Keratinocyte (primary cell): Measurements from ENCODE around the gene NOTCH1. TPM values are rescaled to one million over a fixed set of nuclear protein-coding genes. Genes with fewer than 3 reads are reported as not detected.
A peak's percentile ranks its signal among the peaks of the same experiment; 100 is the strongest.

Source experiments
- DNase-seq: peaks from one replicate; pipeline ENCODE4 v3.0.0-alpha.2; 2011; ENCODE audit warnings: low read depth, missing footprints, low spot score
- FAIRE-seq: peaks from 2 replicates; lab custom pipeline; 2011; peaks lifted over from hg19 to GRCh38; lab: Jason Lieb, UNC
- H2AFZ ChIP-seq: 2 replicates; pipeline ENCODE4 v1.6.0; 2012; ENCODE audit warnings: low read length, control low read depth, inconsistent platforms; ENCODE audit not compliant: control insufficient read depth
- H3K27ac ChIP-seq: 2 replicates; pipeline ENCODE4 v1.5.1; 2011; ENCODE audit warnings: low read length; ENCODE audit not compliant: control insufficient read depth, insufficient read depth
- H3K27me3 ChIP-seq: 3 replicates; pipeline ENCODE4 v1.6.0; 2011; ENCODE audit warnings: low read length; ENCODE audit not compliant: control insufficient read depth, insufficient read depth; ENCODE audit errors: extremely low read depth
- H3K36me3 ChIP-seq, 2 experiments: 2 replicates in 1 of 2; 3 replicates in 1 of 2; pipeline ENCODE4 v1.5.1; 2011; ENCODE audit warnings: low read length in 2 of 2, mild to moderate bottlenecking in 1 of 2; ENCODE audit not compliant: control insufficient read depth in 2 of 2, insufficient read depth in 2 of 2; ENCODE audit errors: extremely low read depth in 1 of 2
- H3K4me1 ChIP-seq: 3 replicates; pipeline ENCODE4 v1.5.1; 2011; ENCODE audit warnings: low read length; ENCODE audit not compliant: control insufficient read depth, insufficient read depth; ENCODE audit errors: extremely low read depth
- H3K4me2 ChIP-seq: 3 replicates; pipeline ENCODE4 v1.6.0; 2011; ENCODE audit warnings: low read depth, low read length; ENCODE audit not compliant: control insufficient read depth, insufficient read depth; ENCODE audit errors: extremely low read depth
- H3K4me3 ChIP-seq, 3 experiments: fragments of 200-600 bp in 1 of 3; sonication (generic) in 1 of 3; 2 replicates in 2 of 3; 3 replicates in 1 of 3; pipeline ENCODE4 v1.5.1; 2011 to 2016; ENCODE audit warnings: low read length in 3 of 3, mild to moderate bottlenecking in 3 of 3, control low read depth in 2 of 3, inconsistent platforms in 1 of 3, low read depth in 1 of 3, mixed read lengths in 1 of 3, mixed run types in 1 of 3, moderate library complexity in 1 of 3; ENCODE audit not compliant: control insufficient read depth in 2 of 3, insufficient read depth in 2 of 3; ENCODE audit errors: extremely low read depth in 1 of 3
- H3K79me2 ChIP-seq: 2 replicates; pipeline ENCODE4 v1.6.0; 2012; ENCODE audit warnings: low read length; ENCODE audit not compliant: control insufficient read depth, insufficient read depth
- H3K9ac ChIP-seq: 3 replicates; pipeline ENCODE4 v1.6.0; 2011; ENCODE audit warnings: low read length; ENCODE audit not compliant: control insufficient read depth, insufficient read depth; ENCODE audit errors: extremely low read depth
- H3K9me1 ChIP-seq: 3 replicates; pipeline ENCODE4 v1.6.0; 2011; ENCODE audit warnings: low read length; ENCODE audit not compliant: control insufficient read depth, insufficient read depth; ENCODE audit errors: extremely low read depth
- H3K9me3 ChIP-seq: 2 replicates; pipeline ENCODE4 v1.5.1; 2012; ENCODE audit warnings: low read depth, low read length; ENCODE audit not compliant: control insufficient read depth
- H4K20me1 ChIP-seq: 3 replicates; pipeline ENCODE4 v1.6.0; 2011; ENCODE audit warnings: low read length; ENCODE audit not compliant: control insufficient read depth, insufficient read depth; ENCODE audit errors: extremely low read depth
- EZH2 ChIP-seq: IDR thresholded peaks from one replicate; pipeline ENCODE4 v1.6.1; 2012; ENCODE audit warnings: inconsistent platforms, mild to moderate bottlenecking, low read length, moderate library complexity
- dilution Hi-C: fragments of 300-500 bp; cut with MboI; formaldehyde crosslinking; loops from one replicate; pipeline ENCODE4 v1.7.0; 2020; ENCODE audit warnings: low sequenced_read_pairs; ENCODE audit not compliant: extremely low pct_ligation_motif_present
- polyA plus RNA-seq, 5 experiments: library from polyadenylated mRNA; depleted of rRNA in 3 of 5; stranded (reverse) in 3 of 5; stranded (forward) in 1 of 5; unstranded in 1 of 5; fragments of >200 nt; gene quantifications; 1 replicate in 1 of 5; 2 replicates in 3 of 5; 3 replicates in 1 of 5; pipeline versions ENCODE4 v1.2.1 to v1.2.3, GENCODE V29; 2011 to 2012; ENCODE audit warnings: missing spikeins in 2 of 5, low read depth in 1 of 5, low replicate concordance in 1 of 5
- TF ChIP-seq, protein P1 (sequence below), 3 experiments: IDR thresholded peaks in 1 of 3; conservative IDR thresholded peaks in 1 of 3; optimal IDR thresholded peaks in 1 of 3; 2 replicates in 2 of 3; 3 replicates in 1 of 3; pipeline versions ENCODE3 to v1.5.1; 2011; ENCODE audit warnings: low read length in 3 of 3, mild to moderate bottlenecking in 3 of 3, moderate library complexity in 2 of 3, control low read depth in 1 of 3, inconsistent platforms in 1 of 3; ENCODE audit not compliant: insufficient read depth in 2 of 3; ENCODE audit errors: extremely low read depth in 1 of 3

NOTCH1 gene
- polyA plus RNA-seq, 1 donor (not counting 4 experiments of a cell fraction or from before 2014, with no cell fraction given) = 6.1 TPM

DNA sequence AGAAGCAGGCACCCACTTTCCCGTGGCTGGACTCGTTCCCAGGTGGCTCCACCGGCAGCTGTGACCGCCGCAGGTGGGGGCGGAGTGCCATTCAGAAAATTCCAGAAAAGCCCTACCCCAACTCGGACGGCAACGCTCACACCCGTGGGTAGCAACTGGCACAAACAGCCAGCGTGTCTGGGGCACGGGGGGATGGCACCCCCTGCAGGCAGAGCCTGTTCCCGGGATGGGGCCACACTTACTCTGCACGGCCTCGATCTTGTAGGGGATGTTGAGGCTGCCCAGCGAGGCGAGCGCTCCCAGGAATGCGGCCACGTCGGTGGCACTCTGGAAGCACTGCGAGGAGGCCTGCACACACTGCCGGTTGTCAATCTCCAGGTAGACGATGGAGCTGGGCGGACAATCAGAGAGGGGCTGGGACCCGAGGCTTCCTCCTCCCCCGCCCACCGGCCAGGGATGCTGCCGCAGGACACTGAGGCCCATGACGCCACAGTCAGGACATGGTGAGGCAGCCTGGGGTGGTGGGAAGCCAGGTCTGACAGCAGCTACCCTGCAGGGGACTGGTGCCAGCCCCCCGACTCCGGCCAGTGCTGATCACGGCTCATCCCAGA is 42.8 kb downstream of the NOTCH1 start:
- dilution Hi-C loops = no loop called here
- DNase-seq = no peak
- no peak overlapping the region for H3K4me3 ChIP-seq
- H3K4me1 ChIP-seq = no peaks in the 10 kb centered on the region
- no peak overlapping the region for H3K4me2 ChIP-seq
- no peak overlapping the region for H2AFZ ChIP-seq
- TF ChIP-seq EZH2 = no peak
- TF ChIP-seq, protein P1, sequence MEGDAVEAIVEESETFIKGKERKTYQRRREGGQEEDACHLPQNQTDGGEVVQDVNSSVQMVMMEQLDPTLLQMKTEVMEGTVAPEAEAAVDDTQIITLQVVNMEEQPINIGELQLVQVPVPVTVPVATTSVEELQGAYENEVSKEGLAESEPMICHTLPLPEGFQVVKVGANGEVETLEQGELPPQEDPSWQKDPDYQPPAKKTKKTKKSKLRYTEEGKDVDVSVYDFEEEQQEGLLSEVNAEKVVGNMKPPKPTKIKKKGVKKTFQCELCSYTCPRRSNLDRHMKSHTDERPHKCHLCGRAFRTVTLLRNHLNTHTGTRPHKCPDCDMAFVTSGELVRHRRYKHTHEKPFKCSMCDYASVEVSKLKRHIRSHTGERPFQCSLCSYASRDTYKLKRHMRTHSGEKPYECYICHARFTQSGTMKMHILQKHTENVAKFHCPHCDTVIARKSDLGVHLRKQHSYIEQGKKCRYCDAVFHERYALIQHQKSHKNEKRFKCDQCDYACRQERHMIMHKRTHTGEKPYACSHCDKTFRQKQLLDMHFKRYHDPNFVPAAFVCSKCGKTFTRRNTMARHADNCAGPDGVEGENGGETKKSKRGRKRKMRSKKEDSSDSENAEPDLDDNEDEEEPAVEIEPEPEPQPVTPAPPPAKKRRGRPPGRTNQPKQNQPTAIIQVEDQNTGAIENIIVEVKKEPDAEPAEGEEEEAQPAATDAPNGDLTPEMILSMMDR (optimal IDR thresholded peaks at IDR 0.05 in 1 of 3, IDR thresholded peaks at IDR 0.05 in 1 of 3, conservative IDR thresholded peaks at IDR 0.05 in 1 of 3; ENCODE audit: extremely low read depth in 1 of 3, insufficient read depth in 2 of 3, low read length in 3 of 3) = peak in 1 of 3 experiments; percentile 19
- H3K27ac ChIP-seq = no peak overlapping the region
- peaks cover 44 to 56% of the 10 kb centered on the region in 2 experiments for H3K36me3 ChIP-seq
- H3K79me2 ChIP-seq = peaks cover 3% of the 10 kb centered on the region
- no peaks in the 10 kb centered on the region for H3K27me3 ChIP-seq
- no peaks in the 10 kb centered on the region for H3K9me3 ChIP-seq
- no peak overlapping the region for H3K9ac ChIP-seq
- no peak for FAIRE-seq
- no peaks in the 10 kb centered on the region for H3K9me1 ChIP-seq
- peaks cover 2% of the 10 kb centered on the region for H4K20me1 ChIP-seq

DNA sequence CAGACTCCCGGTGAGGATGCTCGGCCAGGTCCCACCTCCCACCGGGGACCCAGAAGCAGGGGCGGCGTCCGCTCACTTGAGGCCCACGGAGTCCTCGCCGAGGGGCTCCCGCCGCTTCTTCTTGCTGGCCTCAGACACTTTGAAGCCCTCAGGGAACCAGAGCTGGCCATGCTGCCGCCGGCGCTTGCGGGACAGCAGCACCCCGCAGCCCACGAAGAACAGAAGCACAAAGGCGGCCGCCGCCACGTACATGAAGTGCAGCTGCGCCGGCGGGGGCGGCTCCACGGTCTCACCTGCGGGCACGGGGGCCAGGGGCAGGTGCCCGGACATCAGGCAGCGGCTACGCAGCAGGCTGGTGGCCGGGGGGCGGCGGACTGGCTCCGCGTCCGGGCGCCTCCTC is 43.7 kb downstream of the NOTCH1 start:
- Histone ChIP-seq H3K27ac (no peak overlapping the region), H3K36me3 (peaks cover 40 to 53% of the 10 kb centered on the region in 2 experiments), H3K9ac (no peak overlapping the region), H3K4me2 (no peak overlapping the region), H3K4me1 (no peaks in the 10 kb centered on the region), H4K20me1 (peaks cover 2% of the 10 kb centered on the region), H3K9me3 (no peaks in the 10 kb centered on the region), H3K4me3 (no peak overlapping the region), H3K79me2 (peaks cover 3% of the 10 kb centered on the region), H3K27me3 (no peaks in the 10 kb centered on the region), H3K9me1 (no peaks in the 10 kb centered on the region), H2AFZ (no peak overlapping the region)
- no peak for FAIRE-seq
- DNase-seq = no peak
- dilution Hi-C loops = no loop called here
- no peak for TF ChIP-seq EZH2
- TF ChIP-seq, protein P1 (optimal IDR thresholded peaks at IDR 0.05 in 1 of 3, IDR thresholded peaks at IDR 0.05 in 1 of 3, conservative IDR thresholded peaks at IDR 0.05 in 1 of 3; ENCODE audit: extremely low read depth in 1 of 3, insufficient read depth in 2 of 3, low read length in 3 of 3) = no peak
